Endodermal cell (in vitro differentiated cells): ENCODE data around the gene TNRC18. TPM values are rescaled to one million over a fixed set of nuclear protein-coding genes. Genes with fewer than 3 reads are reported as not detected.

ENCODE experiments used
- DNase-seq: peaks from one replicate; pipeline ENCODE4 v3.0.0-alpha.2; 2017
- H3K27ac ChIP-seq: 2 replicates; pipeline ENCODE4 v1.5.1; 2013; ENCODE audit warnings: mild to moderate bottlenecking, low read depth, low read length, moderate library complexity
- H3K27me3 ChIP-seq: 2 replicates; pipeline ENCODE4 v1.6.1; 2013; ENCODE audit warnings: mild to moderate bottlenecking, low read length, moderate library complexity; ENCODE audit not compliant: insufficient read depth, control insufficient read depth, poor library complexity, severe bottlenecking
- H3K36me3 ChIP-seq: 2 replicates; pipeline ENCODE4 v1.7.0; 2013; ENCODE audit warnings: mild to moderate bottlenecking, low read length, moderate library complexity; ENCODE audit not compliant: control insufficient read depth, insufficient read depth
- H3K4me1 ChIP-seq: one replicate; pipeline ENCODE4 v1.7.0; 2013; ENCODE audit warnings: low read length; ENCODE audit not compliant: control insufficient read depth, insufficient read depth
- H3K4me3 ChIP-seq: 2 replicates; pipeline ENCODE4 v1.5.1; 2013; ENCODE audit warnings: mild to moderate bottlenecking, low read length, moderate library complexity
- H3K9ac ChIP-seq: 2 replicates; pipeline ENCODE4 v1.6.1; 2013; ENCODE audit warnings: mild to moderate bottlenecking, low read length, moderate library complexity; ENCODE audit not compliant: poor library complexity, severe bottlenecking; ENCODE audit errors: extremely low read depth
- H3K9me3 ChIP-seq: 2 replicates; pipeline ENCODE4 v1.6.1; 2013; ENCODE audit warnings: mild to moderate bottlenecking, low read length, moderate library complexity; ENCODE audit not compliant: control insufficient read depth
- H3K27ac Mint-ChIP-seq: 2 replicates; pipeline ENCODE4 v1.8.0; 2020; ENCODE audit warnings: mixed read lengths
- H3K27me3 Mint-ChIP-seq: 2 replicates; pipeline ENCODE4 v1.8.0; 2021; ENCODE audit warnings: mild to moderate bottlenecking, mixed read lengths; ENCODE audit not compliant: insufficient read depth
- H3K36me3 Mint-ChIP-seq: 2 replicates; pipeline ENCODE4 v1.8.0; 2020; ENCODE audit warnings: low read depth, mixed read lengths
- H3K4me1 Mint-ChIP-seq: 2 replicates; pipeline ENCODE4 v1.8.0; 2020; ENCODE audit warnings: mixed read lengths
- H3K4me3 Mint-ChIP-seq: 2 replicates; pipeline ENCODE4 v1.8.0; 2020; ENCODE audit warnings: mild to moderate bottlenecking, moderate library complexity, mixed read lengths
- H3K9me3 Mint-ChIP-seq: 2 replicates; pipeline ENCODE4 v1.8.0; 2020; ENCODE audit warnings: mild to moderate bottlenecking, mixed read lengths
- CTCF ChIP-seq: fragments of 200-600 bp; sonication (generic); conservative IDR thresholded peaks from 2 replicates; pipeline ENCODE4 v1.5.0; 2021; ENCODE audit warnings: antibody characterized with exemption, mild to moderate bottlenecking
- WGBS, 2 experiments: methylation state at CpG; one replicate each; pipeline versions ENCODE4 v1.1.5 to v1.1.7; 2013; ENCODE audit warnings: missing lambda C conversion rate in 2 of 2, mixed read lengths in 1 of 2; ENCODE audit not compliant: insufficient coverage in 1 of 2, insufficient read length in 1 of 2; 5-methylcytosine and 5-hydroxymethylcytosine counted together
- total RNA-seq, 2 donors: library from RNA; stranded (reverse); fragmentation: NEBNext Ultra II Directional in 1 of 2; extraction: Animal tissue kit (Norgen Biotek cat#: 25700) in 1 of 2; gene quantifications; 2 replicates in 1 of 2; 3 replicates in 1 of 2; pipeline ENCODE4 v1.2.1, GENCODE V29; 2021

The TNRC18 gene
- total RNA-seq, 2 donors from 2014 or later, result 103 to 136 TPM

- no peak for TF ChIP-seq CTCF
- no peaks in the 10 kb centered on the region for H3K36me3 ChIP-seq
- peaks cover 9% of the 10 kb centered on the region for H3K27me3 Mint-ChIP-seq
- H3K9me3 ChIP-seq, result no peaks in the 10 kb centered on the region
- H3K4me3 Mint-ChIP-seq, result no peak overlapping the region
- H3K4me1 Mint-ChIP-seq, result no peaks in the 10 kb centered on the region
- H3K36me3 Mint-ChIP-seq, result no peaks in the 10 kb centered on the region
- DNase-seq, result no peak
- no peak overlapping the region for H3K9ac ChIP-seq
- no peaks in the 10 kb centered on the region for H3K4me1 ChIP-seq
- WGBS, 2 experiments, result 93 to 94% methylated on average over 6 to 8 of the region's 8 CpGs
- H3K27me3 ChIP-seq, result no peaks in the 10 kb centered on the region
- peaks cover 2% of the 10 kb centered on the region for H3K9me3 Mint-ChIP-seq
- no peak overlapping the region for H3K4me3 ChIP-seq
- H3K27ac ChIP-seq, result no peak overlapping the region
- no peak overlapping the region for H3K27ac Mint-ChIP-seq
Measured at GRCh38 chr7:5454485-5454884, 30.9 kb upstream of the TNRC18 start.

- no peak overlapping the region for H3K27ac Mint-ChIP-seq
- H3K9me3 Mint-ChIP-seq, result peaks cover 2% of the 10 kb centered on the region
- Histone ChIP-seq H3K36me3 (no peaks in the 10 kb centered on the region), H3K4me1 (no peaks in the 10 kb centered on the region), H3K27me3 (no peaks in the 10 kb centered on the region), H3K9me3 (no peaks in the 10 kb centered on the region), H3K27ac (no peak overlapping the region), H3K4me3 (no peak overlapping the region), H3K9ac (no peak overlapping the region)
- peaks cover 9% of the 10 kb centered on the region for H3K27me3 Mint-ChIP-seq
- H3K36me3 Mint-ChIP-seq, result no peaks in the 10 kb centered on the region
- no peaks in the 10 kb centered on the region for H3K4me1 Mint-ChIP-seq
- H3K4me3 Mint-ChIP-seq, result no peak overlapping the region
- no peak for TF ChIP-seq CTCF
- no peak for DNase-seq
- 79 to 92% methylated on average over 4 to 5 of the region's 5 CpGs for WGBS, 2 experiments
Measured at GRCh38 chr7:5453566-5454075, 30.0 kb upstream of the TNRC18 start.

- no peak overlapping the region for H3K9ac ChIP-seq
- DNase-seq, result peak; percentile 84
- peaks cover 9% of the 10 kb centered on the region for H3K27me3 Mint-ChIP-seq
- H3K4me1 Mint-ChIP-seq, result no peaks in the 10 kb centered on the region
- no peaks in the 10 kb centered on the region for H3K27me3 ChIP-seq
- no peak for TF ChIP-seq CTCF
- H3K36me3 Mint-ChIP-seq, result no peaks in the 10 kb centered on the region
- H3K27ac Mint-ChIP-seq, result no peak overlapping the region
- H3K9me3 ChIP-seq, result no peaks in the 10 kb centered on the region
- no peaks in the 10 kb centered on the region for H3K36me3 ChIP-seq
- 88 to 93% methylated on average over 7 to 13 of the region's 14 CpGs for WGBS, 2 experiments
- H3K4me1 ChIP-seq, result no peaks in the 10 kb centered on the region
- no peak overlapping the region for H3K4me3 Mint-ChIP-seq
- peaks cover 2% of the 10 kb centered on the region for H3K9me3 Mint-ChIP-seq
- H3K4me3 ChIP-seq, result no peak overlapping the region
- no peak overlapping the region for H3K27ac ChIP-seq
Measured at GRCh38 chr7:5452937-5453540, 29.4 kb upstream of the TNRC18 start.
